GM21390 (cell line): ENCODE data around the gene KATNBL1.
A peak's percentile ranks its signal among the peaks of the same experiment; 100 is the strongest.

Experiments
- ATAC-seq: cut with Tn5 transposase; IDR thresholded peaks from one replicate; pipeline ENCODE4 v1.9.1; 2021; ENCODE audit not compliant: unreplicated experiment

The KATNBL1 gene

GRCh38 chr15:34119291-34119690 is 90.6 kb downstream of the KATNBL1 start:
- no peak for ATAC-seq

GRCh38 chr15:34116620-34117019 is 93.3 kb downstream of the KATNBL1 start:
- ATAC-seq, result no peak

GRCh38 chr15:34114739-34115138 is 95.2 kb downstream of the KATNBL1 start:
- ATAC-seq, result no peak

GRCh38 chr15:34114215-34114614 is 95.7 kb downstream of the KATNBL1 start:
- ATAC-seq, result no peak

GRCh38 chr15:34111488-34111887 is 98.4 kb downstream of the KATNBL1 start:
- no peak for ATAC-seq

- ATAC-seq, result no peak
These were observed 99.9 kb downstream of the KATNBL1 start for GRCh38 chr15:34109797-34110663.

- ATAC-seq, result no peak
These were observed 102.6 kb downstream of the KATNBL1 start for GRCh38 chr15:34107315-34107714.

GRCh38 chr15:34106423-34106822 is 103.5 kb downstream of the KATNBL1 start:
- ATAC-seq, result no peak

GRCh38 chr15:34102175-34102925 is 107.5 kb downstream of the KATNBL1 start:
- no peak for ATAC-seq

- ATAC-seq, result peak; percentile 98
These were observed 108.3 kb downstream of the KATNBL1 start, which contains the start of the genes EMC7 and PGBD4 for GRCh38 chr15:34101366-34102174. EMC7 (minus strand) TSS chr15:34101862; CDS start chr15:34101839, 23 bp downstream. PGBD4 (plus strand) TSS chr15:34102083; CDS start chr15:34102532, 449 bp downstream.

- ATAC-seq, result no peak
These were observed 110.0 kb downstream of the KATNBL1 start for GRCh38 chr15:34099914-34100313.
